ENCODE measurements around the gene RBM18. TPM values are rescaled to one million over a fixed set of nuclear protein-coding genes. Genes with fewer than 3 reads are reported as not detected.

Gene RBM18
- total and polyA plus RNA-seq, 12 donors: 6.0 to 47.6 (median 42.1) TPM

- Histone ChIP-seq H3K9me3 (no peaks in the 10 kb centered on the region), H3K27ac (no peak overlapping the region), H3K4me1 (peaks cover 0 to 25% (median 3%) of the 10 kb centered on the region in 9 donors), H3K4me3 (no peak overlapping the region), H3K27me3 (no peaks in the 10 kb centered on the region), H3K36me3 (peaks cover 0 to 100% (median 66%) of the 10 kb centered on the region in 9 donors)
- 73 to 75% methylated on average over 3 of the region's 3 CpGs for WGBS, 2 donors
- intact Hi-C loops (cut with DNase I): no loop called here
- ATAC-seq (no peak), DNase-seq (no peak)
- TF ChIP-seq, protein P1, sequence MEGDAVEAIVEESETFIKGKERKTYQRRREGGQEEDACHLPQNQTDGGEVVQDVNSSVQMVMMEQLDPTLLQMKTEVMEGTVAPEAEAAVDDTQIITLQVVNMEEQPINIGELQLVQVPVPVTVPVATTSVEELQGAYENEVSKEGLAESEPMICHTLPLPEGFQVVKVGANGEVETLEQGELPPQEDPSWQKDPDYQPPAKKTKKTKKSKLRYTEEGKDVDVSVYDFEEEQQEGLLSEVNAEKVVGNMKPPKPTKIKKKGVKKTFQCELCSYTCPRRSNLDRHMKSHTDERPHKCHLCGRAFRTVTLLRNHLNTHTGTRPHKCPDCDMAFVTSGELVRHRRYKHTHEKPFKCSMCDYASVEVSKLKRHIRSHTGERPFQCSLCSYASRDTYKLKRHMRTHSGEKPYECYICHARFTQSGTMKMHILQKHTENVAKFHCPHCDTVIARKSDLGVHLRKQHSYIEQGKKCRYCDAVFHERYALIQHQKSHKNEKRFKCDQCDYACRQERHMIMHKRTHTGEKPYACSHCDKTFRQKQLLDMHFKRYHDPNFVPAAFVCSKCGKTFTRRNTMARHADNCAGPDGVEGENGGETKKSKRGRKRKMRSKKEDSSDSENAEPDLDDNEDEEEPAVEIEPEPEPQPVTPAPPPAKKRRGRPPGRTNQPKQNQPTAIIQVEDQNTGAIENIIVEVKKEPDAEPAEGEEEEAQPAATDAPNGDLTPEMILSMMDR (IDR thresholded peaks at IDR 0.05): no peak
Measured at GRCh38 chr9:122246666-122247065, 18.0 kb downstream of the RBM18 start.

GRCh38 chr9:122244349-122244748 lies 20.3 kb downstream of the RBM18 start:
- H3K9me3 ChIP-seq: no peaks in the 10 kb centered on the region
- peaks cover 0 to 100% (median 72%) of the 10 kb centered on the region in 9 donors for H3K36me3 ChIP-seq
- H3K4me3 ChIP-seq: no peak overlapping the region
- intact Hi-C loops (cut with DNase I): no loop called here
- DNase-seq: no peak
- H3K27ac ChIP-seq: no peak overlapping the region
- H3K27me3 ChIP-seq: no peaks in the 10 kb centered on the region
- TF ChIP-seq, protein P1 (IDR thresholded peaks at IDR 0.05): no peak
- peaks cover 0 to 13% (median 0%) of the 10 kb centered on the region in 9 donors for H3K4me1 ChIP-seq
- no peak for ATAC-seq
- WGBS, 2 donors: 93 to 95% methylated on average over 3 of the region's 3 CpGs

GRCh38 chr9:122239722-122240121 lies 24.9 kb downstream of the RBM18 start:
- no peaks in the 10 kb centered on the region for H3K27me3 ChIP-seq
- ATAC-seq (peak in 7 of 8 donors; percentile 74 to 97 (median 88)), DNase-seq (peak; percentile 32 to 59)
- H3K36me3 ChIP-seq: peaks cover 0 to 70% (median 51%) of the 10 kb centered on the region in 9 donors
- TF ChIP-seq, protein P1 (IDR thresholded peaks at IDR 0.05): no peak
- no peak overlapping the region for H3K27ac ChIP-seq
- H3K9me3 ChIP-seq: no peaks in the 10 kb centered on the region
- WGBS, 2 donors: 45 to 67% methylated on average over 5 of the region's 5 CpGs
- no peak overlapping the region for H3K4me3 ChIP-seq
- intact Hi-C loops (cut with DNase I): loop anchor here in 1 of 10 donors (10.0 kb wide), 1 partner anchor 105 kb away; no protein-coding TSS in a partner anchor
- peaks cover 0 to 10% (median 0%) of the 10 kb centered on the region in 9 donors for H3K4me1 ChIP-seq

GRCh38 chr9:122236681-122237080 lies 28.0 kb downstream of the RBM18 start:
- TF ChIP-seq, protein P1 (IDR thresholded peaks at IDR 0.05): no peak
- Histone ChIP-seq H3K4me1 (peaks cover 0 to 10% (median 0%) of the 10 kb centered on the region in 9 donors), H3K4me3 (no peak overlapping the region), H3K36me3 (peaks cover 0 to 40% (median 22%) of the 10 kb centered on the region in 9 donors), H3K27me3 (peaks cover 0 to 20% (median 0%) of the 10 kb centered on the region in 7 donors), H3K27ac (no peak overlapping the region), H3K9me3 (no peaks in the 10 kb centered on the region)
- DNase-seq: no peak
- 82 to 87% methylated on average over 10 of the region's 10 CpGs for WGBS, 2 donors
- intact Hi-C loops (cut with DNase I): loop anchor here in 1 of 10 donors (10.0 kb wide), 1 partner anchor 102 kb away; no protein-coding TSS in a partner anchor
- ATAC-seq: no peak

Data from heart right ventricle (tissue), 16 donors.